Measurements from ENCODE around the gene CARD11.

- TF ChIP-seq CTCF (conservative IDR thresholded peaks at IDR 0.05 in 1 of 2, IDR thresholded peaks at IDR 0.05 in 1 of 2; ENCODE audit: low read depth in 1 of 2, low read length in 2 of 2) (no peak), EZH2 (IDR thresholded peaks at IDR 0.05; ENCODE audit: low read length, missing control alignments) (no peak)
Measured at GRCh38 chr7:2955269-2955668, 88.4 kb downstream of the CARD11 start.

Data from fibroblast of lung (primary cell).